Measurements from ENCODE around the gene GRID2.

DNA sequence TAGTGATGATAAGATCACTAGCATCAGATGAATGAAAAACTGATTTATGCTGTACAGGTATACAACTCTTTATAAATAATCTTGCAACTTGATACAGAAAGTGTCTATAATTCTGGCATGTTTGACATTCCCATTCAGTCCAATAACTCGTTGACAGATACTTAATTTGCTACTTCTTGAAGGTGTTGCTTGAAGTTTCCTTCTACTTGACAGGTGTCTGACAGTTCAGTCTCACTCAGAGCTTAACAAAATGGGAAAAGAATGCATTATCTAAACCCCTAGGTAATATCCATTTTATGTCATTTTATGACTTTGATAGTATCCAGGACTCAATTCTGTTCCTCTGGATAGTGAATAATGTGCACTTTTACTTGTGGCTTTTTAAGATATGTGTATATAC is 508.9 kb downstream of the GRID2 start:
- TF ChIP-seq, protein P1, sequence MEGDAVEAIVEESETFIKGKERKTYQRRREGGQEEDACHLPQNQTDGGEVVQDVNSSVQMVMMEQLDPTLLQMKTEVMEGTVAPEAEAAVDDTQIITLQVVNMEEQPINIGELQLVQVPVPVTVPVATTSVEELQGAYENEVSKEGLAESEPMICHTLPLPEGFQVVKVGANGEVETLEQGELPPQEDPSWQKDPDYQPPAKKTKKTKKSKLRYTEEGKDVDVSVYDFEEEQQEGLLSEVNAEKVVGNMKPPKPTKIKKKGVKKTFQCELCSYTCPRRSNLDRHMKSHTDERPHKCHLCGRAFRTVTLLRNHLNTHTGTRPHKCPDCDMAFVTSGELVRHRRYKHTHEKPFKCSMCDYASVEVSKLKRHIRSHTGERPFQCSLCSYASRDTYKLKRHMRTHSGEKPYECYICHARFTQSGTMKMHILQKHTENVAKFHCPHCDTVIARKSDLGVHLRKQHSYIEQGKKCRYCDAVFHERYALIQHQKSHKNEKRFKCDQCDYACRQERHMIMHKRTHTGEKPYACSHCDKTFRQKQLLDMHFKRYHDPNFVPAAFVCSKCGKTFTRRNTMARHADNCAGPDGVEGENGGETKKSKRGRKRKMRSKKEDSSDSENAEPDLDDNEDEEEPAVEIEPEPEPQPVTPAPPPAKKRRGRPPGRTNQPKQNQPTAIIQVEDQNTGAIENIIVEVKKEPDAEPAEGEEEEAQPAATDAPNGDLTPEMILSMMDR (IDR thresholded peaks at IDR 0.05), result no peak
- TF ChIP-seq POLR2A (IDR thresholded peaks at IDR 0.05), result no peak

Data from thyroid gland (tissue), 4 donors.